Skeletal muscle cell (primary cell): Measurements from ENCODE around the gene NSL1.

ENCODE experiments used
- DNase-seq: peaks from one replicate; pipeline ENCODE4 v3.0.0-alpha.2; 2010; ENCODE audit warnings: low read depth
- H3K4me3 ChIP-seq: 2 replicates; pipeline ENCODE4 v1.5.1; 2011; ENCODE audit warnings: low read depth, mild to moderate bottlenecking, control low read depth, low read length, moderate library complexity

The NSL1 gene

GRCh38 chr1:212689758-212690529, 101.6 kb downstream of the NSL1 start:
- DNase-seq: no peak
- no peak overlapping the region for H3K4me3 ChIP-seq

DNA sequence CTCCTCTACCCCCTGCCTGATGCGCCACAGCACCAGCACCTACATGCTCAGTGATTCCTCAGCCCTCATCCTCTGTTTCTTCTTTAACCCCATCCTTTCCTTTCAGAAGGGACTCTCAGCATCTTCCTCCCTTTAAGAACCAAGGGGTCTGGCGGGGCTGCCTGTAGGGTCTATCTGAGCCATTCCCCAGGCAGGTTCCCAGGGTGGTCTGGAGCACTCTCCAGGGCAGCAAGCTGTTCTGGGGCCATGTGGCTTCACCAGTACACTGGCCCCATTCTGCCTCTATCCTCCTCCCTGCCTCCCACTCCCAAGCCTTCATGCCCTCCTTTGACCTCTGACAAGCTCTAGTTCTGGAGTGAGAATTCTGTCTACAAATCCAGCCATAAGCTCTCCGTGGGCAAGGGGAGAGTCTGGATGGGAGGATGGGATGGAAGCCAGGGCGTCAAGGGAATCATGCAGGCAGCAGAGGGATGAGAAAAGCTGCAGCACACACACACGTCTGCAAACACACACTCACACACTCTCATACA, 102.3 kb downstream of the NSL1 start:
- no peak overlapping the region for H3K4me3 ChIP-seq

GRCh38 chr1:212688341-212689047, 103.1 kb downstream of the NSL1 start:
- peak; percentile 31 for DNase-seq
- H3K4me3 ChIP-seq: no peak overlapping the region

More for the DNA sequence above, 102.3 kb downstream of the NSL1 start:
- DNase-seq: no peak

GRCh38 chr1:212687811-212688210, 103.8 kb downstream of the NSL1 start:
- H3K4me3 ChIP-seq: no peak overlapping the region
- DNase-seq: no peak

- DNase-seq: no peak
- no peak overlapping the region for H3K4me3 ChIP-seq
Observed at GRCh38 chr1:212686591-212686990, 105.0 kb downstream of the NSL1 start.

GRCh38 chr1:212686069-212686468, 105.5 kb downstream of the NSL1 start:
- DNase-seq: no peak
- H3K4me3 ChIP-seq: no peak overlapping the region

DNA sequence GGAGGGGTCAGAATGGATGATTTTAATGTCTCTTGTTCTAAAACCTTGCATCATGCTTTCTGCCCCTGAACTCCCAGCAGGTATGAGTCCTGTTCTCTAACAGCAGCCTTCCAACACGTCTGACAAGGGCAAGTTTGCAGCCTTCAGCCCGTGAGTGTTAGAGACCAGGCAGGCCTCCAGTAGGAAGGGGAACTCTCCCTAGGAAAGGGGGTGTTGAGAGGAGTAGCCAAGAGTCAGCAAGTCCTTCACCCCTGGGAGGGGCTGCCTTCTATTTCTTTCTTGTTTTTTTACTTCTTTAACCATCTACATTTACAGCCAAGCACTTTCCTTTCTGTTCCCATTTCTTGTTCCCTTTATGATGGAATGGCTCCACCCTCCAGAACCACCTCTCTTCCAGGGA, 106.1 kb downstream of the NSL1 start:
- no peak for DNase-seq
- no peak overlapping the region for H3K4me3 ChIP-seq

DNA sequence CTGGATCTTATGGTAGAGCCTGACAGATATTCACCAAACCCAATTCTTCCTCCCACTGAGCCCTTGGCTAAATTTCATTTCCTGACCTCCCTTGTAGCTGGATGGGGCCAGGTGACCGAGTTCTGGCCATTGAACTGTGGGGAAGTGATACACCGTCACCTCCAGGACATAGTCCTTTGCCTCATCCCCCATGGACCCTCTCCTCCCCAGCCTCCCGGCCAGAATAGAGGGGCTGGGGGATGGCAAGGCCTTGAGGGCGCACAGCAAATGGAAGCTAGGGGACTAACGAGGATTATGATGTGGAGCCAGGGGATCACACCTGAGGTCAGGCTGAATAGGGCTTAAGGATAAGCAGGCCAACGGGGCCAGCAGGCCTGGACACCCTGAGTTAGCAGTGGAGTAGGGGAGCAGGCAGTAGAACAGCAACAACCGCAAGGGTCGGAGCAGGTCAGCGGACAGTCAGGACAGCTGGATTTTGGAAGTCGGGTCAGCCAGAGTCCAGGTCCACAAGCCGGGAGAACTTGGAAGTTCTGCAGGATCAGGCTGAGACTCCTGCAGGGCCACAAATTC, 107.0 kb downstream of the NSL1 start:
- H3K4me3 ChIP-seq: no peak overlapping the region
- DNase-seq: no peak

GRCh38 chr1:212684076-212684475, 107.5 kb downstream of the NSL1 start:
- no peak for DNase-seq
- H3K4me3 ChIP-seq: no peak overlapping the region

GRCh38 chr1:212683357-212683722, 108.2 kb downstream of the NSL1 start:
- no peak for DNase-seq
- no peak overlapping the region for H3K4me3 ChIP-seq

DNA sequence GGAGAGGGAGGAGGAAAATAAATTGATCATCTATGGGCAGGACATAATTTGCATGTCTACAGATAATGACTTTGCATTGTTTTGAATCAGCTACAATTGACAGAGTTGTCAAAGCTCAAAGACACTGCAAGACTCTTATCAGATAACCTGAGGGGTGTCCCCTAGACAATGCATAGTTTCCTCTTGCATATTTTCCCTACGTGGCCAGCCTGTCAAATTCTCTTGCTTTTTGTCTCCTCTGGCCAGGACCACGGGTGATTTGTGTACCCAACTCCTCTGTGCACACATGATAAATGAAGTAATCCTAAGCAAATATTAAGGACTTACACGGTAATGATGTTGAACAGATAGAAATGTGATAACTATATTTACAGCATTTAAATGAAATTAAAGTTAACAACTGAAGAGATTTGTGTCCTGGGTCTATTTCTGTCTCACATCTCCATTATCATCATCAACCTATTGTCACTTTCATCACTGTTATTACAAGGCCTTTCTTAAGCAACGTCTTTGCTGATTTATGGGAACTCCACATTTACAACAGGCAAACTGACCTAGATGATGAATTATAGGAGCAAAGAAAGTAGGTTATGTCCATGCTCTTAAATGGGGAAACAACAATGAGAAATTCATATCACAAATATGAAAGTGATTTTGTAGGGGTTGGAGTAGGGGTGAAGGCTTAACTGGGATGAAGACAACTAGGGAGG, 110.7 kb downstream of the NSL1 start:
- no peak overlapping the region for H3K4me3 ChIP-seq
- no peak for DNase-seq

GRCh38 chr1:212678456-212679410, 112.8 kb downstream of the NSL1 start:
- DNase-seq: no peak
- H3K4me3 ChIP-seq: no peak overlapping the region

GRCh38 chr1:212677573-212677972, 114.0 kb downstream of the NSL1 start:
- no peak overlapping the region for H3K4me3 ChIP-seq
- DNase-seq: no peak

DNA sequence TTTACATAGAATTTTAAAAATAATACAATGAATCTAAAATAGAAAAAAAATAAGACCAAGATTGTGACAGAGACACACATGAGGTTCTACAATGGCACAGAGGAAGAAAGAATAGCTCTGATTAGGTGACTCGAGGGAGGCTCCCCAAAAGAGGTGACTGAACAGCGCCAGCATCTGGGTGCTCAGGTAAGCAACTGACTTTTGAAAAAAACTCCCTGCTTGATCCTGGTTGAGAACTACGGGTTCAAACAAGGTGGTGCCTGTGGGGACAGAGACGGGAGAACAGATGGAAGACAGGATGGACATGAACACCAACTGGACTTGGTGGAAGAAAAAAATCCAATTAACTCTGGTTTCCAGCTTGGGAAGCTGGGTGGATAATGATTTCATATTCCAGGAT, 114.4 kb downstream of the NSL1 start:
- no peak overlapping the region for H3K4me3 ChIP-seq
- DNase-seq: no peak
